ENCODE data around the gene DSC2. TPM values are rescaled to one million over a fixed set of nuclear protein-coding genes. Genes with fewer than 3 reads are reported as not detected.
"Not testable (repeated sequence)": the region's sequence is repeated elsewhere in the genome, so short reads cannot be mapped to it uniquely, and the experiment has no call there.

The DSC2 gene
- total RNA-seq (2012; rRNA removed), result not detected in 2 replicates

GRCh38 chr18:31102025-31102684, at the start of gene DSC2:
Gene DSC2, minus strand, starts transcription at chr18:31102421. Its CDS starts 450 bp downstream, at chr18:31101971.
- H3K4me3 ChIP-seq (ENCODE audit: low read length), result no peak within 1 kb of the TSS
- H3K9me3 ChIP-seq (replicated peaks; ENCODE audit: low read length), result no peaks in the 10 kb centered on the region
- H3K4me2 ChIP-seq (ENCODE audit: low read length), result no peak within 1 kb of the TSS
- no peak within 1 kb of the TSS for H3K9ac ChIP-seq (ENCODE audit: low read depth, low read length)
- H3K27me3 ChIP-seq (ENCODE audit: control insufficient read depth, insufficient read depth, low read length), result no peaks in the 10 kb centered on the region
- no peaks in the 10 kb centered on the region for H3K36me3 ChIP-seq (ENCODE audit: insufficient read depth, low read length)
- no peaks in the 10 kb centered on the region for H3K4me1 ChIP-seq (ENCODE audit: control insufficient read depth, insufficient read depth, low read length)

- Histone ChIP-seq H3K4me1 (ENCODE audit: control insufficient read depth, insufficient read depth, low read length) (no peaks in the 10 kb centered on the region), H3K4me2 (ENCODE audit: low read length) (no peak overlapping the region), H3K36me3 (ENCODE audit: insufficient read depth, low read length) (no peaks in the 10 kb centered on the region), H3K9me3 (replicated peaks; ENCODE audit: low read length) (peaks cover 5% of the 10 kb centered on the region), H3K9ac (ENCODE audit: low read depth, low read length) (no peak overlapping the region), H3K27me3 (ENCODE audit: control insufficient read depth, insufficient read depth, low read length) (no peaks in the 10 kb centered on the region), H3K4me3 (ENCODE audit: low read length) (no peak overlapping the region)
Observed at GRCh38 chr18:31149351-31149750, 47.1 kb upstream of the DSC2 start.

GRCh38 chr18:31148600-31148999, 46.4 kb upstream of the DSC2 start:
- H3K27me3 ChIP-seq (ENCODE audit: control insufficient read depth, insufficient read depth, low read length), result no peaks in the 10 kb centered on the region
- no peaks in the 10 kb centered on the region for H3K4me1 ChIP-seq (ENCODE audit: control insufficient read depth, insufficient read depth, low read length)
- H3K9ac ChIP-seq (ENCODE audit: low read depth, low read length), result no peak overlapping the region
- no peaks in the 10 kb centered on the region for H3K36me3 ChIP-seq (ENCODE audit: insufficient read depth, low read length)
- no peak overlapping the region for H3K4me3 ChIP-seq (ENCODE audit: low read length)
- H3K9me3 ChIP-seq (replicated peaks; ENCODE audit: low read length), result peaks cover 5% of the 10 kb centered on the region
- H3K4me2 ChIP-seq (ENCODE audit: low read length), result no peak overlapping the region

- Histone ChIP-seq H3K4me2 (ENCODE audit: low read length) (no peak overlapping the region), H3K9me3 (replicated peaks; ENCODE audit: low read length) (peaks cover 5% of the 10 kb centered on the region)
Observed at GRCh38 chr18:31146809-31147208, 44.6 kb upstream of the DSC2 start.

GRCh38 chr18:31143025-31143424, 40.8 kb upstream of the DSC2 start:
- H3K4me3 ChIP-seq (ENCODE audit: low read length), result no peak overlapping the region
- no peaks in the 10 kb centered on the region for H3K27me3 ChIP-seq (ENCODE audit: control insufficient read depth, insufficient read depth, low read length)
- H3K36me3 ChIP-seq (ENCODE audit: insufficient read depth, low read length), result no peaks in the 10 kb centered on the region
- H3K9ac ChIP-seq (ENCODE audit: low read depth, low read length), result no peak overlapping the region
- H3K4me2 ChIP-seq (ENCODE audit: low read length), result no peak overlapping the region
- H3K4me1 ChIP-seq (ENCODE audit: control insufficient read depth, insufficient read depth, low read length), result no peaks in the 10 kb centered on the region
- no peaks in the 10 kb centered on the region for H3K9me3 ChIP-seq (replicated peaks; ENCODE audit: low read length)

More at GRCh38 chr18:31146809-31147208, 44.6 kb upstream of the DSC2 start:
- Histone ChIP-seq H3K9ac (ENCODE audit: low read depth, low read length) (no peak overlapping the region), H3K27me3 (ENCODE audit: control insufficient read depth, insufficient read depth, low read length) (no peaks in the 10 kb centered on the region), H3K4me3 (ENCODE audit: low read length) (no peak overlapping the region), H3K4me1 (ENCODE audit: control insufficient read depth, insufficient read depth, low read length) (no peaks in the 10 kb centered on the region), H3K36me3 (ENCODE audit: insufficient read depth, low read length) (no peaks in the 10 kb centered on the region)

- Histone ChIP-seq H3K4me1 (ENCODE audit: control insufficient read depth, insufficient read depth, low read length) (no peaks in the 10 kb centered on the region), H3K4me3 (ENCODE audit: low read length) (no peak overlapping the region), H3K9ac (ENCODE audit: low read depth, low read length) (no peak overlapping the region), H3K9me3 (replicated peaks; ENCODE audit: low read length) (no peaks in the 10 kb centered on the region), H3K27me3 (ENCODE audit: control insufficient read depth, insufficient read depth, low read length) (no peaks in the 10 kb centered on the region), H3K36me3 (ENCODE audit: insufficient read depth, low read length) (no peaks in the 10 kb centered on the region), H3K4me2 (ENCODE audit: low read length) (no peak overlapping the region)
Observed at GRCh38 chr18:31138709-31139108, 36.5 kb upstream of the DSC2 start.

GRCh38 chr18:31134988-31135529, 32.8 kb upstream of the DSC2 start:
- Histone ChIP-seq H3K36me3 (ENCODE audit: insufficient read depth, low read length) (no peaks in the 10 kb centered on the region), H3K4me2 (ENCODE audit: low read length) (no peak overlapping the region), H3K9me3 (replicated peaks; ENCODE audit: low read length) (no peaks in the 10 kb centered on the region), H3K27me3 (ENCODE audit: control insufficient read depth, insufficient read depth, low read length) (no peaks in the 10 kb centered on the region), H3K4me3 (ENCODE audit: low read length) (no peak overlapping the region), H3K4me1 (ENCODE audit: control insufficient read depth, insufficient read depth, low read length) (no peaks in the 10 kb centered on the region), H3K9ac (ENCODE audit: low read depth, low read length) (no peak overlapping the region)

- H3K36me3 ChIP-seq (ENCODE audit: insufficient read depth, low read length), result no peaks in the 10 kb centered on the region
- H3K4me3 ChIP-seq (ENCODE audit: low read length), result no peak overlapping the region
- H3K9me3 ChIP-seq (replicated peaks; ENCODE audit: low read length), result no peaks in the 10 kb centered on the region
- no peak overlapping the region for H3K9ac ChIP-seq (ENCODE audit: low read depth, low read length)
- no peaks in the 10 kb centered on the region for H3K27me3 ChIP-seq (ENCODE audit: control insufficient read depth, insufficient read depth, low read length)
- H3K4me2 ChIP-seq (ENCODE audit: low read length), result no peak overlapping the region
- no peaks in the 10 kb centered on the region for H3K4me1 ChIP-seq (ENCODE audit: control insufficient read depth, insufficient read depth, low read length)
Observed at GRCh38 chr18:31129398-31130115, 27.3 kb upstream of the DSC2 start.

GRCh38 chr18:31125878-31126277, 23.7 kb upstream of the DSC2 start:
- H3K4me2 ChIP-seq (ENCODE audit: low read length), result no peak overlapping the region

GRCh38 chr18:31123125-31123524, 20.9 kb upstream of the DSC2 start:
- not testable (repeated sequence) for H3K4me2 ChIP-seq (ENCODE audit: low read length); H3K4me1 ChIP-seq (ENCODE audit: control insufficient read depth, insufficient read depth, low read length); H3K9ac ChIP-seq (ENCODE audit: low read depth, low read length); H3K36me3 ChIP-seq (ENCODE audit: insufficient read depth, low read length); H3K4me3 ChIP-seq (ENCODE audit: low read length); H3K9me3 ChIP-seq (replicated peaks; ENCODE audit: low read length); H3K27me3 ChIP-seq (ENCODE audit: control insufficient read depth, insufficient read depth, low read length)

More at GRCh38 chr18:31125878-31126277, 23.7 kb upstream of the DSC2 start:
- H3K4me3 ChIP-seq (ENCODE audit: low read length), result no peak overlapping the region
- H3K27me3 ChIP-seq (ENCODE audit: control insufficient read depth, insufficient read depth, low read length), result no peaks in the 10 kb centered on the region
- H3K4me1 ChIP-seq (ENCODE audit: control insufficient read depth, insufficient read depth, low read length), result no peaks in the 10 kb centered on the region
- no peaks in the 10 kb centered on the region for H3K9me3 ChIP-seq (replicated peaks; ENCODE audit: low read length)
- H3K9ac ChIP-seq (ENCODE audit: low read depth, low read length), result no peak overlapping the region
- H3K36me3 ChIP-seq (ENCODE audit: insufficient read depth, low read length), result no peaks in the 10 kb centered on the region

- Histone ChIP-seq H3K9me3 (replicated peaks; ENCODE audit: low read length) (peaks cover 9% of the 10 kb centered on the region), H3K27me3 (ENCODE audit: control insufficient read depth, insufficient read depth, low read length) (no peaks in the 10 kb centered on the region), H3K36me3 (ENCODE audit: insufficient read depth, low read length) (no peaks in the 10 kb centered on the region), H3K4me3 (ENCODE audit: low read length) (no peak overlapping the region), H3K4me2 (ENCODE audit: low read length) (no peak overlapping the region), H3K4me1 (ENCODE audit: control insufficient read depth, insufficient read depth, low read length) (no peaks in the 10 kb centered on the region), H3K9ac (ENCODE audit: low read depth, low read length) (no peak overlapping the region)
Observed at GRCh38 chr18:31120594-31120993, 18.4 kb upstream of the DSC2 start.
